ENCODE measurements around the gene SPAG7. TPM values are rescaled to one million over a fixed set of nuclear protein-coding genes. Genes with fewer than 3 reads are reported as not detected.

SPAG7 gene
- total RNA-seq, 2 experiments from 2014 or later = 54.4 to 58.9 TPM

GRCh38 chr17:4960279-4960922 is 7.2 kb downstream of the SPAG7 start:
- POLR2A ChIA-PET = no interaction called here
- H2AFZ ChIP-seq (ENCODE audit: low read length) = no peak overlapping the region
- TF ChIP-seq EZH2phosphoT487 (IDR thresholded peaks at IDR 0.05; ENCODE audit: borderline replicate concordance, low read depth, low read length) = no peak
- TF ChIP-seq, protein P1, sequence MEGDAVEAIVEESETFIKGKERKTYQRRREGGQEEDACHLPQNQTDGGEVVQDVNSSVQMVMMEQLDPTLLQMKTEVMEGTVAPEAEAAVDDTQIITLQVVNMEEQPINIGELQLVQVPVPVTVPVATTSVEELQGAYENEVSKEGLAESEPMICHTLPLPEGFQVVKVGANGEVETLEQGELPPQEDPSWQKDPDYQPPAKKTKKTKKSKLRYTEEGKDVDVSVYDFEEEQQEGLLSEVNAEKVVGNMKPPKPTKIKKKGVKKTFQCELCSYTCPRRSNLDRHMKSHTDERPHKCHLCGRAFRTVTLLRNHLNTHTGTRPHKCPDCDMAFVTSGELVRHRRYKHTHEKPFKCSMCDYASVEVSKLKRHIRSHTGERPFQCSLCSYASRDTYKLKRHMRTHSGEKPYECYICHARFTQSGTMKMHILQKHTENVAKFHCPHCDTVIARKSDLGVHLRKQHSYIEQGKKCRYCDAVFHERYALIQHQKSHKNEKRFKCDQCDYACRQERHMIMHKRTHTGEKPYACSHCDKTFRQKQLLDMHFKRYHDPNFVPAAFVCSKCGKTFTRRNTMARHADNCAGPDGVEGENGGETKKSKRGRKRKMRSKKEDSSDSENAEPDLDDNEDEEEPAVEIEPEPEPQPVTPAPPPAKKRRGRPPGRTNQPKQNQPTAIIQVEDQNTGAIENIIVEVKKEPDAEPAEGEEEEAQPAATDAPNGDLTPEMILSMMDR (conservative IDR thresholded peaks at IDR 0.05; ENCODE audit: low read length) = no peak

GRCh38 chr17:4959261-4959965 is 8.2 kb downstream of the SPAG7 start:
- no peaks in the 10 kb centered on the region for H4K20me1 ChIP-seq (ENCODE audit: insufficient read depth, low read length)
- H3K4me2 ChIP-seq (ENCODE audit: low read length) = no peak overlapping the region
- TF ChIP-seq, protein P1 (conservative IDR thresholded peaks at IDR 0.05; ENCODE audit: low read length) = no peak
- no peak for TF ChIP-seq EZH2phosphoT487 (IDR thresholded peaks at IDR 0.05; ENCODE audit: borderline replicate concordance, low read depth, low read length)
- intact Hi-C loops (cut with micrococcal nuclease; ENCODE audit: unreplicated experiment) = no loop called here
- H3K9me3 ChIP-seq (ENCODE audit: low read length) = no peaks in the 10 kb centered on the region
- H2AFZ ChIP-seq (ENCODE audit: low read length) = no peak overlapping the region
- H3K4me1 ChIP-seq (ENCODE audit: insufficient read depth, low read length, poor library complexity, severe bottlenecking) = peaks cover 7% of the 10 kb centered on the region
- POLR2A ChIA-PET = interaction anchor here (1.1 kb wide), 1 partner anchor 37 kb away, joined by 3 read pairs; no protein-coding TSS in a partner anchor
- H3K36me3 ChIP-seq (ENCODE audit: insufficient read depth, low read length) = peaks cover 14% of the 10 kb centered on the region
- no peak for DNase-seq (ENCODE audit: low spot score)
- H3K27ac ChIP-seq (ENCODE audit: low read depth, low read length, poor library complexity, severe bottlenecking) = no peak overlapping the region
- H3K4me3 ChIP-seq (ENCODE audit: low read depth, low read length, poor library complexity, severe bottlenecking) = no peak overlapping the region
- H3K9me2 ChIP-seq (ENCODE audit: insufficient read depth, low read length) = no peaks in the 10 kb centered on the region
- no peaks in the 10 kb centered on the region for H3K79me2 ChIP-seq (ENCODE audit: insufficient read depth, low read depth, low read length)
- TSS peak; percentile 88 for BruUV-seq (replicated peaks)
- CTCF ChIA-PET (ENCODE audit: unreplicated experiment) = no interaction called here

More at GRCh38 chr17:4960279-4960922, 7.2 kb downstream of the SPAG7 start:
- no TSS peak for BruUV-seq (replicated peaks)
- no peak overlapping the region for H3K27ac ChIP-seq (ENCODE audit: low read depth, low read length, poor library complexity, severe bottlenecking)
- H3K79me2 ChIP-seq (ENCODE audit: insufficient read depth, low read depth, low read length) = peaks cover 1% of the 10 kb centered on the region; the same call in 1 of the 2 replicates
- CTCF ChIA-PET (ENCODE audit: unreplicated experiment) = no interaction called here
- H3K4me2 ChIP-seq (ENCODE audit: low read length) = no peak overlapping the region
- intact Hi-C loops (cut with micrococcal nuclease; ENCODE audit: unreplicated experiment) = no loop called here
- no peak for DNase-seq (ENCODE audit: low spot score)
- H3K9me2 ChIP-seq (ENCODE audit: insufficient read depth, low read length) = no peaks in the 10 kb centered on the region
- no peaks in the 10 kb centered on the region for H3K9me3 ChIP-seq (ENCODE audit: low read length)
- H3K4me1 ChIP-seq (ENCODE audit: insufficient read depth, low read length, poor library complexity, severe bottlenecking) = peaks cover 7% of the 10 kb centered on the region
- no peak overlapping the region for H3K4me3 ChIP-seq (ENCODE audit: low read depth, low read length, poor library complexity, severe bottlenecking)
- H3K36me3 ChIP-seq (ENCODE audit: insufficient read depth, low read length) = peaks cover 18% of the 10 kb centered on the region
- no peaks in the 10 kb centered on the region for H4K20me1 ChIP-seq (ENCODE audit: insufficient read depth, low read length)

- ChIA-PET CTCF (ENCODE audit: unreplicated experiment) (no interaction called here), POLR2A (interaction anchor here (0.5 to 2.0 kb wide), 4 partner anchors 9 to 877 kb away, joined by 3 to 8 read pairs (median 5); partner anchors contain the start of gene SPAG7)
- Histone ChIP-seq H3K36me3 (ENCODE audit: insufficient read depth, low read length) (peaks cover 14% of the 10 kb centered on the region), H4K20me1 (ENCODE audit: insufficient read depth, low read length) (no peaks in the 10 kb centered on the region), H3K79me2 (ENCODE audit: insufficient read depth, low read depth, low read length) (no peaks in the 10 kb centered on the region), H2AFZ (ENCODE audit: low read length) (no peak overlapping the region), H3K9me3 (ENCODE audit: low read length) (no peaks in the 10 kb centered on the region), H3K4me1 (ENCODE audit: insufficient read depth, low read length, poor library complexity, severe bottlenecking) (peaks cover 7% of the 10 kb centered on the region), H3K4me2 (ENCODE audit: low read length) (no peak overlapping the region), H3K27ac (ENCODE audit: low read depth, low read length, poor library complexity, severe bottlenecking) (no peak overlapping the region), H3K9me2 (ENCODE audit: insufficient read depth, low read length) (no peaks in the 10 kb centered on the region), H3K4me3 (ENCODE audit: low read depth, low read length, poor library complexity, severe bottlenecking) (no peak overlapping the region)
- no TSS peak for BruUV-seq (replicated peaks)
- TF ChIP-seq, protein P1 (conservative IDR thresholded peaks at IDR 0.05; ENCODE audit: low read length) = no peak
- no peak for DNase-seq (ENCODE audit: low spot score)
- intact Hi-C loops (cut with micrococcal nuclease; ENCODE audit: unreplicated experiment) = no loop called here
These were observed 9.5 kb downstream of the SPAG7 start for GRCh38 chr17:4958102-4958501.
